Omental fat pad (tissue), 4 donors: ENCODE results near the gene FAM120C. TPM values are rescaled to one million over a fixed set of nuclear protein-coding genes. Genes with fewer than 3 reads are reported as not detected.

Experiments
- ATAC-seq: fragments of 150-250 bp; one replicate; pipeline ENCODE4 v1.9.1; 2016; ENCODE audit warnings: mild to moderate bottlenecking, moderate library complexity; ENCODE audit not compliant: low FRiP score
- DNase-seq: peaks from one replicate; pipeline ENCODE4 v3.0.0-alpha.2; 2019; ENCODE audit warnings: low spot score
- CTCF ChIP-seq, 3 donors: fragments of 450-650 bp; IDR thresholded peaks; one replicate each; pipeline ENCODE4 v1.5.1; 2016 to 2017; ENCODE audit warnings: antibody characterized with exemption in 3 of 3, mild to moderate bottlenecking in 3 of 3, moderate library complexity in 2 of 3
- total RNA-seq, 4 donors: library from RNA; depleted of rRNA; stranded (reverse); fragments of >200 nt; gene quantifications; one replicate each; pipeline ENCODE4 v1.1.0, GENCODE V29; 2016

The FAM120C gene
- total RNA-seq, 4 donors from 2014 or later, result 9.7 to 11.8 (median 11.8) TPM

GRCh38 chrX:54089191-54089590 is 93.9 kb downstream of the FAM120C start:
- DNase-seq, result no peak
- no peak for ATAC-seq
- no peak for TF ChIP-seq CTCF (IDR thresholded peaks at IDR 0.05)

- no peak for ATAC-seq
- no peak for TF ChIP-seq CTCF (IDR thresholded peaks at IDR 0.05)
- DNase-seq, result no peak
Observed at GRCh38 chrX:54087661-54088060, 95.4 kb downstream of the FAM120C start.

GRCh38 chrX:54085666-54086065 is 97.4 kb downstream of the FAM120C start:
- no peak for TF ChIP-seq CTCF (IDR thresholded peaks at IDR 0.05)
- no peak for ATAC-seq

GRCh38 chrX:54076903-54077302 is 106.2 kb downstream of the FAM120C start:
- DNase-seq, result no peak
- no peak for ATAC-seq
- no peak for TF ChIP-seq CTCF (IDR thresholded peaks at IDR 0.05)

More at GRCh38 chrX:54085666-54086065, 97.4 kb downstream of the FAM120C start:
- DNase-seq, result no peak

- ATAC-seq (no peak), DNase-seq (no peak)
- TF ChIP-seq CTCF (IDR thresholded peaks at IDR 0.05), result no peak
Observed at GRCh38 chrX:54074826-54075225, 108.2 kb downstream of the FAM120C start.

GRCh38 chrX:54067766-54068165 is 115.3 kb downstream of the FAM120C start:
- no peak for TF ChIP-seq CTCF (IDR thresholded peaks at IDR 0.05)
- DNase-seq (no peak), ATAC-seq (no peak)

GRCh38 chrX:54066841-54067240 is 116.2 kb downstream of the FAM120C start:
- ATAC-seq (no peak), DNase-seq (no peak)
- no peak for TF ChIP-seq CTCF (IDR thresholded peaks at IDR 0.05)
